HCT116 (cell line): ENCODE measurements around the gene TUBB4B.

ENCODE experiments used
- CTCF ChIP-seq, 3 experiments: fragments of 200-600 bp in 1 of 3; sonication (generic) in 1 of 3; IDR thresholded peaks in 2 of 3; conservative IDR thresholded peaks in 1 of 3; 2 replicates each; pipeline ENCODE4 v1.5.1; 2012 to 2017; ENCODE audit warnings: low read depth in 2 of 3, low read length in 2 of 3, antibody characterized with exemption in 1 of 3, borderline replicate concordance in 1 of 3, control low read depth in 1 of 3, mild to moderate bottlenecking in 1 of 3, mixed read lengths in 1 of 3, mixed run types in 1 of 3, moderate library complexity in 1 of 3; ENCODE audit not compliant: insufficient read depth in 1 of 3
- EZH2 ChIP-seq: fragments of 200-600 bp; sonication (generic); IDR thresholded peaks from 2 replicates; pipeline ENCODE4 v1.6.1; 2017; ENCODE audit warnings: antibody characterized with exemption, mixed run types
- JUND ChIP-seq: IDR thresholded peaks from 2 replicates; pipeline ENCODE4 v1.6.1; 2012
- MAX ChIP-seq: IDR thresholded peaks from 2 replicates; pipeline ENCODE4 v1.6.1; 2012
- POLR2A ChIP-seq: IDR thresholded peaks from 2 replicates; pipeline ENCODE4 v1.7.0; 2011; ENCODE audit warnings: borderline replicate concordance; ENCODE audit not compliant: insufficient read depth, insufficient read length; ENCODE audit errors: extremely low read depth
- POLR2AphosphoS5 ChIP-seq: IDR thresholded peaks from 2 replicates; pipeline ENCODE4 v1.6.1; 2011; ENCODE audit warnings: mild to moderate bottlenecking, low read depth, low read length, moderate library complexity
- RAD21 ChIP-seq: IDR thresholded peaks from 2 replicates; pipeline ENCODE4 v1.6.1; 2012; ENCODE audit warnings: low read depth, mild to moderate bottlenecking
- REST ChIP-seq: IDR thresholded peaks from 2 replicates; pipeline ENCODE4 v1.6.1; 2012; ENCODE audit warnings: low read depth
- YY1 ChIP-seq: IDR thresholded peaks from 2 replicates; pipeline ENCODE4 v1.6.1; 2011; ENCODE audit warnings: low read length, low read depth, moderate library complexity, mild to moderate bottlenecking; ENCODE audit not compliant: insufficient replicate concordance; ENCODE audit errors: extremely low read depth
- ZFX ChIP-seq: fragments of 450-650 bp; IDR thresholded peaks from 2 replicates; pipeline ENCODE4 v1.6.1; 2017

- no peak for TF ChIP-seq CTCF (IDR thresholded peaks at IDR 0.05 in 2 of 3, conservative IDR thresholded peaks at IDR 0.05 in 1 of 3; ENCODE audit: borderline replicate concordance in 1 of 3, insufficient read depth in 1 of 3, low read depth in 2 of 3, low read length in 2 of 3)
- no peak for TF ChIP-seq YY1
- TF ChIP-seq POLR2AphosphoS5, result no peak
- no peak for TF ChIP-seq EZH2
- TF ChIP-seq POLR2A, result no peak
- no peak for TF ChIP-seq RAD21
- TF ChIP-seq JUND, result no peak
- no peak for TF ChIP-seq MAX
- no peak for TF ChIP-seq REST
- no peak for TF ChIP-seq ZFX
Measured at GRCh38 chr9:137271696-137272076, 30.6 kb downstream of the TUBB4B start.
